DMS114 treated with DMSO at 0.1 percent for 48 hours (cell line): ENCODE data around the gene ANKRD33.
A peak's percentile ranks its signal among the peaks of the same experiment; 100 is the strongest.

Experiments used
- DNase-seq: peaks from one replicate; lab custom pipeline; 2025; ENCODE audit not compliant: unreplicated experiment; lab: John Stamatoyannopoulos, UW

The ANKRD33 gene

GRCh38 chr12:51887476-51888315 lies at the start of gene ANKRD33:
Gene ANKRD33, plus strand, starts transcription at chr12:51888103. Its CDS starts 84 bp downstream, at chr12:51888187.
- no peak for DNase-seq

- no peak for DNase-seq
These were observed 49.1 kb upstream of the ANKRD33 start for GRCh38 chr12:51838762-51839161.

GRCh38 chr12:51839310-51839947 lies 48.5 kb upstream of the ANKRD33 start:
- DNase-seq = no peak

- no peak for DNase-seq
These were observed 46.9 kb upstream of the ANKRD33 start for GRCh38 chr12:51840966-51841365.

GRCh38 chr12:51841727-51842126 lies 46.2 kb upstream of the ANKRD33 start:
- DNase-seq = no peak

GRCh38 chr12:51844854-51845253 lies 43.0 kb upstream of the ANKRD33 start:
- no peak for DNase-seq

GRCh38 chr12:51845482-51845881 lies 42.4 kb upstream of the ANKRD33 start:
- DNase-seq = no peak

GRCh38 chr12:51846271-51846691 lies 41.6 kb upstream of the ANKRD33 start:
- no peak for DNase-seq

- DNase-seq = peak; percentile 20
These were observed 40.8 kb upstream of the ANKRD33 start for GRCh38 chr12:51846911-51847642.

GRCh38 chr12:51847643-51848325 lies 40.1 kb upstream of the ANKRD33 start:
- DNase-seq = no peak

- DNase-seq = no peak
These were observed 39.6 kb upstream of the ANKRD33 start, which contains the start of gene FIGNL2 for GRCh38 chr12:51848326-51848727. Gene FIGNL2, minus strand, starts transcription at chr12:51848718. Its CDS starts 26,305 bp downstream, at chr12:51822413.

GRCh38 chr12:51848841-51849735 lies 38.8 kb upstream of the ANKRD33 start:
- no peak for DNase-seq

GRCh38 chr12:51850081-51850964 lies 37.6 kb upstream of the ANKRD33 start:
- DNase-seq = no peak

GRCh38 chr12:51850965-51851299 lies 37.0 kb upstream of the ANKRD33 start:
- no peak for DNase-seq

- DNase-seq = no peak
These were observed 36.3 kb upstream of the ANKRD33 start for GRCh38 chr12:51851413-51852124.

GRCh38 chr12:51852404-51853137 lies 35.3 kb upstream of the ANKRD33 start:
- DNase-seq = no peak

- DNase-seq = no peak
These were observed 32.1 kb upstream of the ANKRD33 start for GRCh38 chr12:51855586-51856428.
